G401.6 (cell line): ENCODE data around the gene LRG1.

Source experiments
- FAIRE-seq: peaks from 2 replicates; lab custom pipeline; 2012; peaks lifted over from hg19 to GRCh38; lab: Jason Lieb, UNC

The LRG1 gene

GRCh38 chr19:4507804-4508203 is 32.0 kb downstream of the LRG1 start:
- no peak for FAIRE-seq

DNA sequence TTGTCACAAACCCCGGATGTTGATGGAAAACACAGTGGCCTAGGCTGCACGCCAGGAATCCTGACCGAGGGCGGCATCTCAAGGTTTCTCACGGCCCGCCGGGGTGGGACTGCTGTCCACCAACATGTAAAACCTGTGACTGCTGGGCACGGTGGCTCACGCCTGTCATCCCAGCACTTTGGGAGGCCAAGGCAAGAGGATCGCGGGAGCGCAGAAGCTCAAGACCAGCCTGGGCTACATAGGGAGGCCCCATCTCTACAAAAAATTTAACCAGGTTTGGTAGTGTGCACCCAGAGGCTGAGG is 32.7 kb downstream of the LRG1 start:
- FAIRE-seq, result no peak

DNA sequence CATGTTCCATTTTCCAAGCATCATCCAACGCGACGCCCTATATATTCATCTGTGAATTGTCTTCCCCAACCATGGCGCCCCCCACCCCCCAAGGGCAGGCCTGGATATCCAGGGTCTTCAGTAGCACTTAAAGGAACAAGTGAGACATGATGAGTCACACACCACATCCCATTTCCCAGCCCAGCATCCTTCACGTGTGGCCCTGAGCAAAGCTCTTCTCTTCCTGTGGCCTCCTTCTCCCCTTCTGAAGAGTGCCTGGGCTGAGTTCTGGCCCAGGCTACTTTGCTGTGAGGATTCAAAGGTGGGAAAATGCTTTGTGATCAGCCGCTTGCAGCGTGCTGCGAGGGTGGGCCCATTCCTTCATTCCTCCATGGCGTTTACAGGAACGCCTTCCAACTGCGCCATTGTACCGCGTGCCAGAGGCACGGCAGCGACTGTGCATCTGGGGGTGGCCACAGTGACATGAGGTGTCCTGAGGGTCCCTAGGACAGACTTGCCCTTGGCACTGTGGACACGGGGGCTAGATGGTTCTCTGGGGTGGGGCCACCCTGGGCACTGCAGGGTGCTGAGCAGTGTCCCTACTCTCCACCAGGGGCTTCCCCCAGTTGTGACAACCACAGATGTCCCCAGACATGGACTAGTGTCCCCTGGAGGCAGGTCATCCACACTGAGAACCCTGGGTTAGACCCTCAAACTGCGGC is 33.2 kb downstream of the LRG1 start:
- FAIRE-seq, result no peak

DNA sequence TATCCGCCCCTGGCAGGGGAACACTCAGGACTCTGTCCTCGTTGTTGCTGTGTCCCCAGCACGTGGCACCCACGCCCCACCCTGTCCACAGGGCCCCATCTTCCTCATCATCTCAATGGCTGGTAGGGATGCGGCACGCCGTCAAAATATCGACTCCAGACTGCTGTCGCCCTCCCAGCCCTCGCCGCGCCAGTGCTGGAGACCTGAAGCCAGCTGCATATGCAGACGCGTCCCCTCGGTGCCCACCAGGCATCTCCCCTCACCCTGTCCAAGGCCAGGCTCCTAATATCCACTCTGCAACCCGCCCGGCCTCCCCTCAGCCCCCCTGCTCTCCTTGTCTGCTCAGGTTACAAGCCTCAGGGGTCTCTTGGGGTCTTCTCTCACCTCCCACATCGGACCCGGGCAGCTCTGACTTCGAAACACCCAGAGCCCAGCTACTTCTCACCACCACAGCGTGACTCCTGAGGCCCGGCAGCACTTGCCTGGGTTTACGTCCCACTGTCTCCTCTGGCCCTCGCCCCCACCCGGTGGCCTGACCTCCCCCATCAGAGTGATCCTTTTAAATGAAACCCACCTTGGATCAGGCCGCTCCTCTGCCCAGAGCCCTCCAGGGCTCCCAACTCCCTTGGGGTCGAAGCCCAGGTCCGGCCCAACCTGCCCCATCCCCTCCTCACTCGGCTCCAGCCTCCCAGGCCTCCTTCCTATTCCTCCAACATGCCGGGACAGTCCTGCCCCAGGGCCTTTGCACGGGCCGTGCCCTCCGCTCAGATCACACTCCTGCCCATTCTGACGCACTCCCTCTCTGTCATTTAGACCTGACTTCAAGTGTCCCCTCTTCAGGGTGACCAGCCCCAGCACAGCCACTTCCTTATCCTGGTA is 34.0 kb downstream of the LRG1 start:
- no peak for FAIRE-seq

GRCh38 chr19:4504891-4505569 is 34.8 kb downstream of the LRG1 start:
- FAIRE-seq, result no peak

DNA sequence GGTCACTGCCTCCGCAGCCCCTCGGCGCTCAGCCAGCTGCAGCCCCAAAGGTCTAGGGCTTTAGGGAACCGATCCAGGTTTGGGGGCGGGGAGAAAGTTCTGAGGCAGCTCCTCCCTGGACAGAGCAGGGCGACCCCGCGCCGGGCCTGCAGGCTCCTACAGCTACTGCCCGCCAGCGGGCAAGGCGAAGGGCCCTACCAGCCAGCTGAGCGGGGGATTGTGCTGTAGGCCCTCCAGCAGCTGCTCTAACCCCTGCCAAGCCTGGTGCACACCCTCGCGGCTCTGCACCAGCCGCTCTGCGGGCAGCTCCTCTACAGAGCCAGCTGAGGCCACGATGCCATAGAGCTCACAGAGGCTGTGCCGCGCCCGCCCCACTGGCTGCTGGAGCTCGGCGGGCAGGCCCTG is 35.5 kb downstream of the LRG1 start:
- FAIRE-seq, result no peak

GRCh38 chr19:4503825-4504170 is 36.0 kb downstream of the LRG1 start:
- no peak for FAIRE-seq

DNA sequence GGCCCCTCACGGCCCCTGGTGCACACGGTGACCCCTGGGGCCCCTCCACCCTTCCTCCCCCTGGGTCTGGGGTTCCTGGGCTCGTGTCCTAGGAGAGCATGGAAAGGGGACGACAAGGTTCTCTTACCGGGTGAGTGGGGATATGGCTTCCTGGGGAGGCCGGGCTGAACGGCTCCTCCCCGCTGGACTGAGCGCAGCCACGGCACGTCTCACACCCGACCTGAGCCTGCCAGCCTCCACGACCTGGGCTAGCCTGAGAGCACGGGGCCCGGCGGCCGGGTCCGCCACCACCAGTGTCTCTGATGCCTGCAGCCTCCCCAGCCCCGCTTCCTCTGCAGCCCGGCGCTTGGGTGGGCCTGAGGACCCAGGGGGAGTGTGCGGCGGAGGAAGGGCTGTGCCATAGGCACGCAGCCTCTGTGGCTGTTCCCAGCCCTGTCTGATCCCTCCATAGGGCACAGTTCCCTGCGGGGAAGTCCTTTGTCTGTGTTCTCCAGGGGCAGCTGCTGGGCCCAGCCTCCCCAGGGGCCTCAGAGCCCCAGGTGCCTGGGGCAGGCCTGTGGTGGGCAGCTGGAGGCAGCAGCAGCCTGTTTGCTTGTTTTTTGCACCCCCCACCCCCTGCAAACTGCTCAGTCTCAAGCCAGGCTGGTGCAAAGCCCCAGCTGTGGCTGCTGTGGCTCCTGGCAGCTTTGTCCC is 36.6 kb downstream of the LRG1 start:
- no peak for FAIRE-seq

GRCh38 chr19:4502282-4503131 is 37.3 kb downstream of the LRG1 start:
- no peak for FAIRE-seq

- no peak for FAIRE-seq
Observed at GRCh38 chr19:4501691-4502090, 38.1 kb downstream of the LRG1 start.

- no peak for FAIRE-seq
Observed at GRCh38 chr19:4500841-4501591, 38.8 kb downstream of the LRG1 start.

- FAIRE-seq, result no peak
Observed at GRCh38 chr19:4499855-4500254, 40.0 kb downstream of the LRG1 start.

- FAIRE-seq, result no peak
Observed at GRCh38 chr19:4499318-4499717, 40.5 kb downstream of the LRG1 start.

GRCh38 chr19:4498694-4499093 is 41.1 kb downstream of the LRG1 start:
- no peak for FAIRE-seq

GRCh38 chr19:4497770-4498389 is 42.0 kb downstream of the LRG1 start:
- FAIRE-seq, result no peak

DNA sequence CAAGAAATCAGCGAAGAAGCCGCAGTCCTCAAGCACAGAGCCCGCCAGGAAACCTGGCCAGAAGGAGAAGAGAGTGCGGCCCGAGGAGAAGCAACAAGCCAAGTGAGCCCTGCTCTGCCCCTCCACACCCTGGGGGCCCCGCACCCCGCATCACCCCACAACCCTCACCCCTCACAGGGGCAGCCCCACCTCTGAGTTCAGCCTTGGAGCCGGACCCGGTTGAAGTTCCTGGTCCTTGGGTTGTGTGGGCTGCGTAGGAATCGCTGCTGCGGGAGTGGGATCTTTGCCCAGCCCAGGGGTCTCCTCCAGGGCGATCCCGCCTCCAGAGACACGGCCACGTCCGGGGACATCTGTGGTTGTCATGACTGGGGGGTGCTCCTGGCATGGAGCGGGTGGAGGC is 43.5 kb downstream of the LRG1 start:
- FAIRE-seq, result no peak

DNA sequence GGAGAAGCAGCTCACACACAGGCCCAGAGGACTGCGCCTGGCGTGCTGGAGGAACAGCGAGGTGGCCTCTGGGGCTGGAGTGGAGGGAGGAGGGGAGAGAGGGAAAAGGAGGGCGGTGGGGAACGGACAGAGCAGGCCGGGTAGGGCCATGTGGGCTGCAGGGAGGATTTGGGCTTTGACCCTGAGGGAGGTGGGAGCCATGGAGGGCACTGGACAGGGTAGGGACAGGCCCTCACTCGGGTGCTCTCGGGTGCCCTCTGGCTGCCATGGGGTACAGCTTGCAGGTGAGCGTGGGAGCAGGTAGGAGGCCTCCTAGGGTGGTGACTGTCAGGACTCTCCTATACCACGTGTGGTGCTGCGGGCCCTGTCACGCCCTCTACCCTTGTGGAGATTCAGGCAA is 44.4 kb downstream of the LRG1 start:
- no peak for FAIRE-seq

DNA sequence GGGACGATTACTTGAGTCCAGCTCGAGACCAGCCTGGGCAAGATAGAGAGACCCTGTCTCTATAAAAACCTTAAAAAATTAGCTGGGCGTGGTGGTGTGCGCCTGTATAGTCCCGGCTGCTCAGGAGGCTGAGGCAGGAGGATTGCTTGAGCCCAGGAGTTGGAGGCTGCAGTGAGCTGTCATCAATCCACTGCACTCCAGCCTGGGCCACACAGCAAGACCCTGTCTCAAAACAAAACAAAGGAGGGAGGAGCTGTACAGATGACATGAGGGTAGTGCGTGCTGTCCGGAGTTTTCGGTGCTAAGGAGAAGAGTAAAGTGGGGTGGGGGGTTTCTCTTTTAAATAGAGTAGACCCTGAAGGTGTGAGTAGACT is 45.2 kb downstream of the LRG1 start:
- FAIRE-seq, result no peak

- no peak for FAIRE-seq
Observed at GRCh38 chr19:4493929-4494690, 45.7 kb downstream of the LRG1 start.
